Activated effector memory CD4-positive, alpha-beta T cell treated with Interleukin-2 at 50 U/mL for 16 hours (primary cell): ENCODE data around the gene SLC6A11.

Source experiments
- DNase-seq: peaks from one replicate; pipeline ENCODE4 v3.0.0-alpha.2; 2020

SLC6A11 gene

DNA sequence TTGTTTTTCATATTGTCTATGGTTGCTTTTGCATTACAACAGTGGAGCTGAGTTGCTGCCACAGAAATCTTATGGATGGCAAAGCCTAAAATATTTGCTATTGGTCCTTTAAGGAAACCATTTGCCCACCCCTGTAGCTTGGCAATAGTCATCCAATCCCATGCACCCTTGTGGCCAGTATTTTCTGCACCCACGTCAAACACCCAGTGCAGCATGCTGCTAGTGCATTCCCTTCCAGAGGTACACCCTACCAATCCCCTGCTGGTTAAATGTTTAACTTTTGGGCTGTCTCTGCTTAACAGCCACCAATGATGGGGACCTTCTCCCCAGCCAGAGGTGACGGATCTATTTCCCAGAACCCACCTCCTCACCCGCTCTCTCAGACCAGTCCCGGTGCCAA is 23.8 kb upstream of the SLC6A11 start:
- DNase-seq: no peak

DNA sequence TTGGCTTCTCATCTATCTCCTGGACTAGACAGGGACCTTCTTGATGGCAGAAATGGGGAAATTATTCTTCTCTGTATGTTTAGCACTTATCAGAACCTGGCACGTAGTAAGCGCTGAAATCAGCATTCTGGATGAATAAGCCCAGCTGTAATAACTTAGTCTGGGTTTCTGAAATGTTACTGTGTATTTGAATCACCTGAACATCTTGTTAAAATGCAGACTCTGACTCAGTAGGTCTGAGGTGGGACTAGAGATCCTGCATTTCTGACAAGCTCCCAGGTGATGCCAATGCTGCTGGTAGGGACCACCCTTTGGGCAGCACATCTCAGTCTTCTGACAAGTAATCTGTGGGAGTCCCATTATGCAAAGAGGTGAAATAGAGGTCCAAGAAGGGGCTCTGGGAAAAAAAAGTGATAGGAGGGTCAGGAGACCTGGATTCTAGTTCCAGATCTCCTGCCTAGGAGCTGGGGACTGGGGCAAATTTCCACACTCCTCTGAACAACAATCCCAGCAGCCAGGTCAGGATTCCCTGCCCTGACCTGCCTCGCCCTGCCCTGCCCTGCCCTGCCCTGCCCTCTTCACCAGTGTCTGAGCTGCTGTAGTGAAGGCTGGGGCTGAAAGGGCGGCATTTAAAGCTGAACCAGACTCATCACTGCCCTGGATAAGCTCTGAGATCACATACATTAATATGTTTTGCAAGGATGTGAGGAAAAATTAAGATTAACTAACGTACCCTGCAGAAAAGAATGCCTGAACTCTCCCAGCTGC is 17.2 kb upstream of the SLC6A11 start:
- no peak for DNase-seq

DNA sequence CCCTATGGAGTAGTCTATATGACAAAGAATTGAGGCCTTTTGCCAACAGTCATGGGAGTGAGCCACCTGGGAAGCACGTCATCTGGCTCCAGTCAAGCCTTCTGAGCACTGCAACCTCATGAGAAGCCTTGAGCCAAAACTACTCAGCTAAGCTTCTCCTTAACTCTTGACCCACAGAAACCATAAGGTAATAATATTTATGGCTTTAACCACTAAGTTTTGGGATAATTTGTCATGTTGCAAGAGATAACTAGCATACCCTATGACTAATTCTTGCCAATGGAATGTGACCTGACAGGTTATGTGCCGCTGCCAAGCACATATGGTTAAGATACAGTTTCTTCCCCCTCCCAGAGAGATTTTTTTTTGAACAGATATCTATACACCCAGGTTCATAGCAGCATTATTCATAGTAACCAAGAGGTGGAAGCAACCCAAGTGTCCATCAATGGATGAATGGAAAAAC is 11.8 kb upstream of the SLC6A11 start:
- DNase-seq: no peak

- DNase-seq: no peak
These were observed 10.0 kb upstream of the SLC6A11 start for GRCh38 chr3:10806006-10806405.

GRCh38 chr3:10808130-10808735 is 7.8 kb upstream of the SLC6A11 start:
- no peak for DNase-seq

DNA sequence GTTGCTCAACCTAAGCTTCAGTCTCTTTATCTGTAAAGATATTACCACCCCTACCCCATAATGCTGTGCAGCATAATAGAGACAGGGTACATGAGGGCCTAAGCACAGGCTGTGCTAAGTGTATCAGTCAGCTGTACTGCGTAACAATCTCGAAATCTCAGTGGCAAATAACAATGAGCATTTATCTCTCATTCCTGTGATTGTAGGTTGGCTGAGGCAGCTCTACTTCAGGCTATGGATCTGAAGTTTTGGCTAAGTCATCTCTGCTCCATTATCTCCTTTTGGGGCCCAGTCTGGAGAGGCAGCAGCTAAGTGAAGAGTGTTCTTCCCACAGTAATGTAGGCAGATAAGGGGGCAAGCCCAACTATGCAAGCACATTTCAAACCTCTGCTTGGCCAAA is 7.1 kb upstream of the SLC6A11 start:
- DNase-seq: no peak

GRCh38 chr3:10810376-10810775 is 5.7 kb upstream of the SLC6A11 start:
- no peak for DNase-seq

GRCh38 chr3:10813425-10813824 is 2.6 kb upstream of the SLC6A11 start:
- DNase-seq: no peak

DNA sequence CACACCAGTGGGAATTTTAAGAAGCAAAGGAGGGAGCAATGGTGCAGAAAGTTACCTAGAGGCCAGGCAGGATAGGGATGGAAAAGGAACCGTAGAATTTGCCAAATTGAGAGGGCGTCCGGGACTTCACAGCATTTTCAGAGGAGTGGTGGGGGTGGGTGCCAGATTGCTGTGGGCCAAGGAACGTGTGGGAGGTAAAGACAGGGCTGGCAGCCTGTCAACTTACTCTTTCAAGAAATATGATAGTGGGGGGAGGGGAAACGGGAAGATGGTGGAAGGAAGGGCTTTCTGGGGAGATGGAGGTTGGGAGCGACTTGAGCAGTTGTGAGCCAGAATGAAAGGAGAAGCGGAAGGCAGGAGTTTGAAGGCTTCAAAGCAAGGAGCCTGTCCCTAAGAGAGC is 1.4 kb upstream of the SLC6A11 start:
- DNase-seq: no peak

- DNase-seq: no peak
These were observed 541 bp upstream of the SLC6A11 start for GRCh38 chr3:10815487-10815886.

DNA sequence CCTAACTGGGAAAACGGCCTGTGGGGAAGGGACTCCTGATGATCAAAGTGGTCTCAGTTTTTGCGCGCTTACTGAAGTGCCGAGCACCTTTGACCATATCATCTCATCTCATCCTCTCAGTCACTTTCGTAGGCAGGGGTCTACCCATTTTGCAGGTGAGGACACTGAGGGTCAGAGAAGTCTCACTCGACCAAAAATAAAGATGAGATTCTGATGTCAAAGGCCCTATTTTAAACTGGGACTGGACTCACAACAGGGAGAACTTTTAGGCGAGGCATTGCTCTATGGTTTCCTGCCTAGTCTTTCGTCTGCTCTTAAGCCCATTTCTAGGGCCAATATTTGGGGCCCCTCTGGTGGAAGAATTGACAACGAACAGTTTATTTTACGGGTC is 830 bp downstream of the SLC6A11 start:
- DNase-seq: no peak

DNA sequence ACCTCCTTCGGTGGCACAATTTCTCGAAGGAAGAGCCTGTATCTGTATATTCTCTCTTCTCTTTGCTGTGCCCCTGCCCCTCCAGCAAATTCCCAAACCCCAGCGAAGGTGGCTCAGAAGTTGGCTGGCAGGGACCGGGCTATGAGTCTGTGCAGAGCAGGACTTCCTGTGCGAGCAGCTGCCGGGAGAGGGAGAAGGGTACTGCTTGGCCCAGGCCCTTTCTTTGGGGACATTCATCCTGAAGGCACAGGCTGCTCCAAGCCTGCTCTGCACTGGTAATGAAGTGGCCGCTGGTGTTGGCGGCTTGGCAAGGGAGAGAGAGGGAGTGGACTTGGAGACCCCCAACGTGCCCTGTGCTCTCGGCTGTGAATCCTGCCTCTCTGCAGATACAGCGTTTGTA is 1.5 kb downstream of the SLC6A11 start:
- DNase-seq: no peak

DNA sequence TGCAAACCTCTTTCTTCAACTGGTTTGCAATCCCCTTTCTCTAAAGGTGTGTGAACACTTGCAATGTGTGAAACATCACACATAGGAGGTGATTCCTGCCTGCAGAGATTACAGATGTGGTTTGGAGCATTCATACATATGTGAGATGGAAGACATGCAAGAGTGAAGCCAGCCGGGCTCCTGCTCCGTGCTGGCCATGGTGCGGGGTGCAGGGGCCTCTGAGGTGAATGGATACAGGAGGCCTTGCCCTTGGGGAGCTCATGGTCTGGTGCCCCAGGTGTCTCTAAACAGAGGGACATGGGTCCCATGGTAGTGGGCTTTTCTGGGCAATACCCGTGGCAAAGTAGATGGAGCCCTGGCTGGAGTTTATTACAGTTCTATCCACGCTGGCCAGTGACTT is 6.0 kb downstream of the SLC6A11 start:
- DNase-seq: no peak

GRCh38 chr3:10822708-10823515 is 6.9 kb downstream of the SLC6A11 start:
- DNase-seq: no peak

DNA sequence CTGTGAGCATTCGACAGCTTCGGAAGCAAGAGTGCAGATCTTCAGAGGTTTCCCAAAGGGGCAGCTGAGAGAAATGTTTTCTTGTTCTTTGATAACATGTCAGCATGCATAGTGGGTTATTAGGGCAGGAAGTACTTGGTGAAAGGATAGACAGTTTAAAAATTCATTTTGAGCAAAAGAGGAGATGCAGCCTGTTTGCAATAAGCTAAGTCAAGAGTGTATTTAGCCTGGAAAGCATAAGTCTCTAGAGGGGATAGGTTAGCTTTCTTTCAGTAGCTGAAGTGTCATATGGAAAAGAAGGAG is 7.4 kb downstream of the SLC6A11 start:
- DNase-seq: no peak

GRCh38 chr3:10824468-10824867 is 8.4 kb downstream of the SLC6A11 start:
- no peak for DNase-seq

GRCh38 chr3:10833855-10834414 is 17.9 kb downstream of the SLC6A11 start:
- no peak for DNase-seq

GRCh38 chr3:10834951-10835350 is 18.9 kb downstream of the SLC6A11 start:
- no peak for DNase-seq

DNA sequence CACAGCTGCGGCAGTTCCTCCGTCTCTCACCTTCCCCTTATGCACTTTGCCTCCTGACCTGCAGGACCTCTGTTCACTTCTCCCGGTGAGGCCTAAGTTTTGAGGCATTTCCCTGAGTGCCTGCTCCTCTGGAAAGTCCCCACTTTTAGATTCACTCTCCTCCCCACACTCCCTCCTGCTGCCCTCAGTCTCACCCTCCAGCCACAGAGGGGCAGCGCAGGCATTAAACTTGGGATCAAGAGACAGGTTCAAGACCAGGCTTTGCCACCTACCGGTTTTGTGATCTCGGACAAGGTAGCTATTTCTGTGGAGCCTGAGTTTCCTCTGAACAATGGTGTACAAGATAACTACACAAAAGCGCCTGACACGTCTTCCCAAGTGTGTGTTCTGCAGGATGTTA is 19.4 kb downstream of the SLC6A11 start:
- no peak for DNase-seq

DNA sequence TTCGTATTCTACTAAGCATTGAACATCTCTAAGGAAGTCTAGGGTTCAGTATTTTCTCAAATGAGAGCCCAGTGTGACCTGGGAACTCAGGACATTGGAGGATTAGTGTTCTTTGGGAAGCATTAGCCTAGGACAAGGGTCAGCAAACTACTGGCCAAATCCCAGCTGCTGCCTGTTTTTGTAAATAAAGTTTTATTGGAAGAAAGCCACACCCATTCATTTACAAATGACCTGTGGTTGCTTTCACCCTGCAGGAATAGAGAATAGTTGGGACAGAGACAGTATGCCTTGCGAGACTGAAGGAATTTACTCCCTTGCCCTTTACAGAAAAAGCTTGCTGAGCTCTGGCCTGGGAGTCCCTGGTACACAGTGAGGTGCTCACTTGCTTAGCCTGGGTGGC is 20.6 kb downstream of the SLC6A11 start:
- DNase-seq: no peak

DNA sequence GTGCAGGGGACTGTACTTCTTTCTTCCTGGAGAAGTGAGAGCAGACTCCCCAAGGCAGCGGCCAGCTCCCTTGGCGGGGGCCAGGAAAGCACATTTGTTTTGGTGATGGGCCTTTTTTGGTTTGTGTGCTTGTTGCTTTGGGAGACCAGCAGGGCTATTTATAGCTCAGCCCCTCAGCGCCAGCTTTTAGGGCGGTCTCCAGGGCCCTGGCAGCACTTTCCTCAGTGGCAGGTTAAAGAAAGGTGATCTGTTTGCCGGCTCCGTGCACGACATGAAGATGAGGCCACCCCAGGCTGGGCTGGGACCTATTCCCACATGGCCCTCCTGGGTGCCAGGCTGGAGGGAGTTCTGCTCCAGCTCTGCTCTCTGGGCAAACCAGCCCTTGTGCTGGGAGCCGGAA is 21.8 kb downstream of the SLC6A11 start:
- DNase-seq: no peak

DNA sequence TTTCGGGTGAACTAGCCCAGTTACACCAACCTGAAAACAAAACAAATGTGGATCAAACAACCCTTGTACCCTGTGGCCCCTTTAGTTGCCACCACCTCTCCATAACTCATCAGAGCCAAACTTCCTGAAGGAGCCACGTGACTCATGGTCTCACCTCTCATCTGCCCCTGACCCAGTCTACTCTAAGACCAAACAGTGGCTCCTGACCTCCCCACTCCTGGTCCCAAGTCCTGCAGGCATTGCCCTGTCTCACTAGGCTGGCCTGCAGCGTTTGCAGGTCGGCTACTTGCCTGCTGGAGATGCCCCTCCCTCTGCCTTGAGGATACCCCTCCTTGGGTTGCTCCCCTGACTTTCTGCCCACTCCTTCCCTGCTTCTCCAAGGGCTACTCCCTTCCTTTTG is 23.1 kb downstream of the SLC6A11 start:
- DNase-seq: no peak

GRCh38 chr3:10841100-10841499 is 25.1 kb downstream of the SLC6A11 start:
- no peak for DNase-seq

DNA sequence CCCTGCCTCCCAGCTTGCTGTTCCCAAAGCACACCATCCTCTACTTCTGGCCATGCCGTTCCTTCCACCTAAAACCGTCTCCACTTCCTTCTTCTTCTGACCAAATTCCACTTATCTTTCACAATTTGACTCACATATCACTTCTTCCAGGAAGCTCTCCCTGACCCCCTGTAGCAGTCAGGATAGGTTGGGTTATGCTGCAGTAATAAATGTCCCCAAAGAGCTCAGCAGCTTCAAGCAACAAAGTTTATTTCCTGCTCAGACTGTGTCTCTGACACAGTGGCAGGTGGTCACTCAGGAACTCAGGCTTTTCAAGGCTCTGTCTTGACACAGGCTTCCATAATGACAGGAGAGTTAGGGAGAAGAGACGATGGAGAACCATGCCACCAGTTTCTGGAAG is 27.4 kb downstream of the SLC6A11 start:
- no peak for DNase-seq
